Stimulated activated CD4-positive, alpha-beta T cell treated with anti-CD3 and anti-CD28 coated beads, Interleukin-15, amount 100 ng/mL, for 48 hours (primary cell): Measurements from ENCODE around the gene TLE6.
"Not testable (repeated sequence)": the region's sequence is repeated elsewhere in the genome, so short reads cannot be mapped to it uniquely, and the experiment has no call there.

Source experiments
- DNase-seq, 2 donors: peaks; one replicate each; pipeline ENCODE4 v3.0.0-alpha.2; 2020; ENCODE audit warnings: low read depth in 2 of 2

Gene TLE6

DNA sequence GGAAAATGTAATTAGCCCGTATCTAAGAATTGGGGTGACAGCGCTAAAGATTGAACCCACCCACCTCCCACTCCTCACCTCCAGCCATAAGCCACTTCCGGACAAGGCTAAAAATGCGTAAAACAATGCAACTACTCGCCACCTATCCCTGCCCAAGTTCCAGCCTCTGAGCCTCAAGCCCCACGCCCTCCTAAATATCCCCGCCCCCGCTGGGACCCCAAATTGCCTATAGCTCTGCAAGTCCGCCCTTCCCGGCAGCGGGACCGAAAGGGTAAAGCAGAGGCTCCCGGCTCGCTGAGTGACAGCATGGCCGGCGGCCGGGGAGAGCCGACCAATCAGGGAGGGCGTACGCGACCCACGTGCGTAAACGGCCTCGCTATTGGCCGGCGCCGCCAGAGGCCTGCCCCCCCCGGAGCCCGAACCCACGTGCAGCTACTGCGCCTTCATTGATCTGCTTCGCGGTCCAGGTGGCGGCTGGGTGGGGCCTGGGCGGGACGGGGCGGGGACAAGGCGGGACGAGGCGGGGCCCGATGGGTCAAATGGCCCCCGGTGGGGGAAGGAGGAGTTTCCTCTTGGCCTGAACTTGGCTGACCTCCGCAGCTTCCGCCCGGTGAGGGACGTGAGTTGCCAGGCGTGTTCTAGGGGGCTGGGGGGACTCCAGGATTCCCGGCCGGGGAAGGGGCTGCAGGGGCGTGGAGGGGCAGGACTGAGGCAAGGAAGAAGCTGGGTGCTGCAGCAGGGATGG, at the start of gene TLE6:
Gene TLE6, plus strand, starts transcription at position 564 of the 745 bp plus-strand sequence. CDS start 670 bp downstream, outside the sequence.
- DNase-seq: peak; percentile 93 to 94

DNA sequence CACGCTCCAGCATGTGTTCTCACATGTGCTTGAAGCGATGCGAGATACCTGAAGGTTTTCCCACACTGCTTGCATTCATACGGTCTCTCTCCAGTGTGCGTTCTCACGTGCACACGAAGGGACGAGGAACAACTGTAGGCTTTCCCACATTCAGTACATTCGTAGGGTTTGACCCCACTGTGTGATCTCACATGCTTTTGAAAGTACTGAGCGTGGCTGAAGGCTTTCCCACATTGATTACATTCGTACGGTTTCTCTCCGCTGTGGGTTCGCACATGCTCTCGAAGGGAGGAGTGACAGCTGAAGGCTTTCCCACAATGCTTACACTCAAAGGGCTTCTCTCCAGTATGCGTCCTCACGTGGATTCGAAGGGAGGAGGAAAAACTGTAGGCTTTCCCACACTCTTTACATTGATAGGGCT, 43.9 kb upstream of the TLE6 start:
- DNase-seq: no peak

DNA sequence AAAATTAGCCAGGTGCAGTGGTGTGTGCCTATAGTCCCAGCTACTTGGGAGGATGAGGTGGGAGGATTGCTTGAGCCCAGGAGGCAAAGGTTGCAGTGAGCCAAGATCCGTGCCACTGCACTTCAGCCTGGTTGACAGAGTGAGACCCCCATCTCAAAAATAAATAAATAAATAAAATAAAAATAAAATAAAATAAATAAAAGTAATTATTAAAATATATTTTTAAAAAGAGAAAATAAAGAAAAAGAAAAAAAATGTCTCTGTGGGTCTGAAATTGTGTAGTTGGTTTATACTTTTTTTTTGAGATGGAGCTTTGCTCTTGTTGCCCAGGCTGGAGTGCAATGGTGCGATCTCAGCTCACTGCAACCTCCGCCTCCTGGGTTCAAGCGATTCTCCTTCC, 41.5 kb upstream of the TLE6 start:
- DNase-seq: not testable (repeated sequence)

DNA sequence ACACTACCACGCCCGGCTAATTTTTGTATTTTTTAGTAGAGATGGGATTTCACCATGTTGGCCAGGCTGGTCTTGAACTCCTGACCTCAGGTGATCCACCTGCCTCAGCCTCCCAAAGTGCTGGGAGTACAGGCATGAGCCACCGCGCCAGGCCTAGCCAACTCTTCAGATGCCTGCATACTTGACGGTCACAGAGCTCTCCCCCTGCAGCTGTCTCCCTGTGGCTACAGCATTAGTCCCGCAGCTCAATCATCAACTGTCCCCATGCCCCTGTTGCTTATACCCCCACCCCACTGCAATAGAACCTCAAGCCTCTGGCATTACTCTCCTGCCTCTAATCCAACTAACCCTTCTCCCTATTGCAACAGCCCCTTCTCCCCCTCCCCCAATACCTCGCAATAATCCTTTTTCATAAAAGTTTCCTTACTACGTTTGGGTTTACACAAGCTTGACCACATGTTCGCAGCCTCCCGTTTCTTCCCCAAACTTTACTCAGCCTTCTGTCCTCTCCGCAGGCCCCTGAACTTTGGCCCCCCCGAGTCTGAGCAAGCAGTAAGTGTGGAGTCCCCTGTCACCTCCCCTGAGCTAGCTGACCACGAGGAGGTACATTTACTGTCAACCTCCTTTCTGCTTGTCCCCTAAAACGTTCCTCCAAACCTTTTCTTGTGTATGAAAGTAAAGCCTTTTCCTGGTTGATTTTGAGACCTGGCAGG, 34.3 kb upstream of the TLE6 start:
- DNase-seq: no peak

DNA sequence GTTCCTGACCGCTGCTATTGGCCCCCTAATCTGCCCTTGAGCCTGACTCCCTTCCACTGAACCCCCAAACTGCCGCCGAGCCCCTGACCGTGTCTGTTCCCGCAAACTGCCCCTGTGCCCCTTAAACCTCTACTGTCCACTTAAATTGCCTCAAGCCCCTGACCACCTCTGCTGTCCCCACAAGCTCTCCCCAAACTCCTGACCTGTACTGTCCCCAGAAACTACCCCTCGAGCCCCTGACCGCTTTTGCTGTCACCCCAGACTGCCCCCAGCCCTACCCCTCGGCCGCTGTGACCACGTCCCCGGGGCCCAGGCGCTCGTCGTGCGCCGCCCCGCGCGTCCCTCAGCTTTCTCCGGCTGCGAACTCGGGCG, 33.0 kb upstream of the TLE6 start:
- DNase-seq: no peak

DNA sequence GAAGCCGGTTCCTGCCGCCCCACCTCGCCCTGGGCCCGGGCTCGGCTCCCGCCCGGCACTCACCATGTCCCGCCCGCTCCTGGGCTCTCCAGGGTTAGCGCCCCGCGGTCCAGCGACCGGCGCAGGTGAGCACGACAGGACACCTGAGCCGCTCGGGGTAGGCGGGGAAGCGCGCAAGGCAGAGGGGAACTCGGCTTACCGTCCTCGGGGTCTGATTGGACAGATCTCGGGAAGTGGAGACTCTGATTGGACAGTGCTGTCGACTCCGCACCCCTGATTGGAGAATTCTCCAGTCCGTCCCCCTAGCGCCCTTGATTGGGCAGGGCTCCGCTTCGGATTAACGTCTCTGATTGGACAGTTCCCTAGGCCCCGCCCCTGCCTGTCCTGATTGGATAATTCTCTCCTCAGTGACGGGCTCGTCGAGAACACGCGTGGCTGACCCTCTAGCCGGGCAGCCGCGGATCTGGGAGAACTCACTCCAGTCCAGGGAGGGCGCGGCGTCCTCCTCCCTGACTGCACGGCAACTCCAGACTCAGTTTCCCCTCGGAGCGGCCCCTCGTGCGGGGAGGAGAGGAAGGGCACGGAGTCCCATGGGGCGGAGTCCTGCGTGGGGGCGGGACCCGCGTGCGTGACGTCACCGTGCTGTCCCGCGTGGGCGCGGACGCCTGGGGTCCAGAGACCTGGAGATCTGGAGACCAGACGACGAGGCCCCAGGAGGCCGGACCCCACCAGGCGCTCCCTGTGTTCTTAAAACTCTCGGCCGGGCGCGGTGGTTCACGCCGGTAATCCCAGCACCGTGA, 32.4 kb upstream of the TLE6 start, which contains the start of gene ZNF77:
Gene ZNF77, minus strand, starts transcription at position 197 of the 800 bp plus-strand sequence. Its CDS starts 131 bp downstream, at position 66.
- DNase-seq: peak; percentile 99

DNA sequence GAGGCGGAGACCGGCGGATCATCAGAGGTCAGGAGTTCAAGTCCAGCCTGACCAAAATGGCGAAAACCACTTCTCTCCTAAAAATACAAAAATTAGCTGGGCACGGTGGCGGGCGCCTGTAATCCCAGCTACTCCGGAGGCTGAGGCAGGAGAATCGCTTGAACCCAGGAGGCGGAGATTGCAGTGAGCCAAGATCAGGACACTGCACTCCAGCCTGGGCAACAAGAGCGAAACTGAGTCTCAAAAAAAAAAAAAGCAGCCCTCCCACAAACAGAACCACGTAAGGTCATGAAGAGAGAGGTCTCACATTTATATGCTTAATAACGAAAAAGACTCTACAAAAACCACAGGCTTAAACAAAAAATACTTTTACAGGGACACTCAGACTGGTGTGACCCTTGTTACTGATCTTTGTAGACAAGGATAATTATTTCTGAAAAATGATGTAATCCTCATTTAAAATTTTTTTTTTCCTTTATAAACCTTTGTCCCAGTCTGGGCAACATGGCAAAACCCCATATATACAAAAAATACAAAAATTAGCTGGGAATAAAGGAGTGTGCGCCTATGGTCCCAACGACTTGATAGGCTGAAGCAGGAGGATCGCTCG, 31.7 kb upstream of the TLE6 start:
- DNase-seq: no peak

DNA sequence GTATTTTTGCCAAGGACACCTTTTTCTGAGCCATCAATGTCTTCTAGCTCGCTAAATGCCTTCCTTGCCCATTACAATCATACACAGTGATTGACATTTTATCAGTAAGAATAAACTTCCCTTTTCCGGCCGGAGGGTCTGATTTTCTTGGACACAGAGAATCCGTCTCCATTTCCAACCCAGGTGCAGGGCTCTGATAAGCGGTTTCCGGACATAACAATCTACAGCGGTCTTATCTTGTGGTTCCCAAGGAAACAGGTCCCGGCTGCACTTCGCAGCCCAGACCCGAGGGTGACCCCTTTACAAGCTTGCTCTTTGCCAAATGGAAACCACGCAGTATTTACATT, 27.5 kb upstream of the TLE6 start:
- no peak for DNase-seq

DNA sequence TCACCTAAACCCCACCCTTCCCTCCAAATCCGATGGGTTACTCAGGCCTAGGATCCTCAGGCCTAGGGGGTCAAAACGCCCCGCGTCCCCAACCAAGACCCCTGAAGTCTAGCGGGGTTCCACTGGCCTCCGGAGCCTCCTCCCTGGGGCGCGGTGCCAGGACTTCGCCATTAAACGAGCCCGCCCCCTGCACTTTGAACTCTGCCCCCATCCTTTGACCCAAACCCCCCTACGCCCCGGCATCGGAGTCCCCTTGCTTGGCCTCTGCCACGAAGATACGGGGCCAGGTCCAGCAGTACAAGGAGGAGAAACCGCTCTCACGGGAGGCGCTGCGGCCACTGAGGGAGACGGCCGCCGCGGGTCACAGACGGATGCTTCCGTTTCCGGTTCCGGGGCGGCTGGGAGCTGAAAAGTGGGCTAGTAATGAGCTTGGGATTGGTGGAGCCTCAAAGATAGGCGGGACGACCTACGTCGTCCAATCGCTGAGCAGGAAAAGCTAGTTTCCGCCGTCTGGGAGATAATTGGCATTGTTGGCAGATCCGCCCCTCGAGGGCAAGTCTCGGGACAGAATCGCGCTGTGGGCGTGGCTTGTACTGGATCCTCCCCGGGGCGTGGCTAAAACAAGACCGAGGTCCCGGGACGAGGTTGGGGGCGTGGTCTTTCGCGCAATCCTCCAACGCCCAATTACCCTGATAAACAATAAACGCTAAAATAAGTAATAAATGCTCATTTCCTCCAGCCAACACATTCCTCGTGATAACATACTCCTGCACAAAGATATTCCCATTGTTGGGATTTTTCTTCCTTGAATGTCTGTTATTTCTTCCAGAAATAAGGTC, 26.9 kb upstream of the TLE6 start:
- peak; percentile 100 for DNase-seq

DNA sequence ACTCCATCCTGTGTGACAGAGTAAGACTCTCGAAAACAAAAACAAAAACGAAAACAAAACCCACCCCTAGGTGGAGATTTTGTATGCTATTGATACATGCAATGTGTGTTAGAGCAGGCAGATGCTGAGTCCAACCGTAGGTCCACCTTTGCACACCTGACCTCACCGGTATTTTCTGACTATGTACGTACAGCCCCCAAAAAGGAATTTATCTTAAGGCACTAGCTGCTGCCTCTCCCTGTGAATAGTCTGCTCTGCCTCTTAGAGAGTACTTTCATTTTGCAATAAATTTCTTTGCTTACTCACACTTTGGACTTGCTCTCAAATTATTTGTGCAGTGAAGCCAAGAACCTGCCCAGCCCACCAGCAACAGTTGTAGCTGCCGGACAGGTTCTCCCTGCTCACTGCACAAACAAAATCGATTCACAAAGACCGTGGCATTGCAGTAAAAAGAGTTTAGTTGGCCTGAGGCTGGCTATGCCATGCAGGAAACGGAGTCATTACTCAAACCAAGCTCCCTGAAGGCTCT, 24.3 kb upstream of the TLE6 start:
- no peak for DNase-seq

DNA sequence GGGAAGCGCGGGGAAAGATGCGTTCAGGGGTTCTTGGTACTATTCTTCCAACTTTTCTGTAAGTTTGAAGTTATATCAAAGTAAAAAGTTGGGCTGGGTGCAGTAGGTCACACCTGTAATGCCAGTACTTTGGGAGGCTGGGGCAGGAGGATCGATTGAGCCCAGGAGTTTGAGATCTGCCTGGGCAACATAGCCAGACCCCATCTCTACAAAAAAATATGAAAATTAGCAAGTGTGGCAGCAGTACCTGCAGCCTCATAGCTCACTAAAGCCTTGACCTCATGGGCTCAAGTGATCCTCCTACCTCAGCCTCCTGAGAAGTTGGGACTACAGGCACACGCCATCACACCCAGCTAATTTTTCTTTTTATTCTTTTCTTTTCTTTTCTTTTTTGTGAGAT, 20.2 kb upstream of the TLE6 start:
- DNase-seq: no peak

DNA sequence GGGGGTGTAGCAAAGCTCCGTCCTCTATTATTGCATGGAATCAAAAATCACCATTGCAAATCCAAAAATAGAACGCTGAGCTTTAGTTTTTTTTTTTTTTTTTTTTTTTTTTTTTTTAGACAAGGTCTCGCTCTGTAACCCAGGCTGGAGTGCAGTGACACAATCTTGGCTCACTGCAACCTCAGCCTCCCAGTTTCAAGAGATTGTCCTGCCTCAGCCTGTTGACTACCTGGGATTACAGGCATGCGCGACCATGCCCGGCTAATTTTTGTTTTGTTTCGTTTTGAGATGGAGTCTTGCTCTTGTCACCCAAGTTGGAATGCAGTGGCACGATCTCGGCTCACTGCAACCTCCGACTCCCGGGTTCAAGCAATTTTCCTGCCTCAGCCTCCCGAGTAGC, 17.2 kb upstream of the TLE6 start:
- DNase-seq: no peak

DNA sequence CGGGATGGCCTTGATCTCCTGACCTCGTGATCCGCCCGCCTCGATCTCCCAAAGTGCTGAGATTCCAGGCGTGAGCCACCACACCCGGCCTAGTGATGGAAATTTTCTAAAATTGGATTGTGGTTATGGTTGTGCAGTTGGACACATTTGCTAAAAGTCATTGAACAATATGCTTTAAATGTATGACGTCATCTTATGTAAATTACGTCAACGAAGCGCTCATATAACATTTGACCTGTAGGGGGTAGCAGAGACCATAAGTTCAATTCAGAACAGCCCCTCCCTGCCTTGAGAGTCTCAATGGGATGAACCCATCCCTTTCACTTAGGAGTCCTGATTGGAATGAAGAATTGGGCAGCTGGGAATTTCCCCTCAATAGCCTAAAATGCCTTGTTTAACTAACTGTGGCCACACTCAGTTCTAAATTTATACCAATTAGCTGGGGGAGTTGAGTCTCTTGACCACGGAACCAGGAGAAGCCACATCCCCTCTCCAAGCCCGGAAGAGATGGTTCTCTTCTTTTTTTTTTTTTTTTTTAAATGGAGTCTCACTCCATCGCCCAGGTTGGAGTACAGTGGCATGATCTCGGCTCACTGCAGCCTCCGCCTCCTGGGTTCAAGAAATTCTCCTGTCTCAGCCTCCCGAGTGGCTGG, 15.2 kb upstream of the TLE6 start:
- DNase-seq: peak in 1 of 2 donors; percentile 39

DNA sequence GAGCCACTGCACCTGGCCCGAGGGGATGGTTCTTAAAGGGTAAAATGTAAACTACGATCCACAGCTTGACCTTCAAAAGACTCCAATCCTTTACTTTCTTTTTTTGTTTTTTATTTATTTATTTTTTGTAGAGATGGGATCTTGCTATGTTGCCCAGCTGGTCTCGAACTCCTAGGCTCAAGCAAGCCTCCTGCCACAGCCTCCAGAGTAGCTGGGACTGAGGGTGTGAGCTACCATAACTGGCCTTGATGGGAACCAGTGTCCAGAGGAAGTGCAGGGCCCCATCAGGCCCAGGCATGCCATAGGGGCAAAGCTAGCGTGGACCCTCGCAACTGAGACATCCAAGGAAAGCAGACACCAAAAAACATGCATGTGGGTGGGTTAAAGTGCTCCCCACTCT, 14.2 kb upstream of the TLE6 start:
- no peak for DNase-seq

DNA sequence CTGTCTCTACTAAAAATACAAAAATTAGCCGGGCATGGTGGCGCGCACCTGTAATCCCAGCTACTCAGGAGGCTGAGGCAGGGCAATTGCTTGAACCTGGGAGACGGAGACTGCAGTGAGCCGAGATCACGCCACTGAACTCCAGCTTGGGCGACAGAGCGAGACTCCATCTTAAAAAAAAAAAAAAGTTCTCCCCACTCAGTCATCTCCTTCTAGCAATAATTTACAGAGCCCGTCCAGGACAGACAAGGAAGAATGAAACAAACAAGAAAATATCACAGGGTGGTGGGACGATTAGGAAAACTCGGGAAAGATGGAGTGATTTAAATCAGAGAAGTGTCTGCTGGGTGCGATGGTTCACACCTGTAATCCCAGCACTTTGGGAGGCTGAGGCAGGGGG, 13.7 kb upstream of the TLE6 start:
- DNase-seq: not testable (repeated sequence)

DNA sequence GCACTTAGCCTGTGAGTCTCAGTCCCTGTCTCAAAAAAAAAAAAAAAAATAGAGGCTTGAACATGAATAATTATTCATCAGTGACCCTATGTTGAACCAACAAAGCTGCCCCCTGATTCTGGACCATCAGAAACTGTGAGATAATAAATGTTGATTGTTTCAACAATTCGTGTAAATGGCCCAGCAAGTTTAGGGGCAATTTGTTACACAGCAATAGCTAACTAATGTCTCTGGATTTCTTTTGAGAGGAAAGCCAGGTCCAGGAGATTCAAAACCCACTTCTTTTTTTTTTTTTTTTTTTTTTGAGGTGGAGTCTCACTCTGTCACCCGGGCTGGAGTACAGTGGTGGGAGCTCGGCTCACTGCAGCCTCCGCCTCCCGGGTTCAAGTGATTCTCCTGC, 12.5 kb upstream of the TLE6 start:
- DNase-seq: no peak

DNA sequence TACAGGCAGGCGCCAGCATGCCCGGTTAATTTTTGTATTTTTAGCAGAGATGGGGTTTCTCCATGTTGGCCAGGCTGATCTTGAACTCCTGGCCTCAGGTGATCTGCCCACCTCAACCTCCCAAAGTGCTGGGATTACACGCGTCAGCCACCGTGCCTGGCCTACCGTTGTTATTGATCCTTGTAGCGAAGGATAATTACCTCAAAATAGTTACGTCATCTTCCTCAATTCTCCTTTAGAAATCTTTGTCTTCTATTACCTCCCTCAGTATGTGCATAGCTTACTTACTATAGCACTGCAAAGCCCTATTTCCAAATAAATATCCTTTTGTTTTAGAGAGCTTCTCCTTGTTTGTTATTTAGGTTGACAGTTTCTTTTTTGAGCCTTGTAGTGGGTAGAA, 9.4 kb upstream of the TLE6 start:
- DNase-seq: no peak

DNA sequence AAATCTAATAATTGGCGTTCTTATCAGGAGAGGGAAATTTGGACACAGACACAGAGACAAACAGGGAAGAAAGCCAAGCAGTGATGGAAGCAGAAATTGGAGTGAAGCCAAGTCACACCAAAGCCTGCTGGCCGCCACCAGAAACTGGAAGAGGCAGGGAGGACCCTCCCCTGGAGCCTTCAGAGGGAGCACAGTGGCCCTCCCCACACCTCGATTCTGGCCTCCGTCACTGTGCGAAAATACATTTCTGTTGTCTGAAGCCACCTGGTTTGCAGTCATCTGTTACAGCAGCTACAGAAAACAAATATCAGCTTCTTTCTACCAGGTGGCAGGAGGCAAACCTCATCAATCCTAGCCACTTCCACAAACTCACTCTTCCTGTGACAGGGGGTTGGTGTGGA, 8.3 kb upstream of the TLE6 start:
- DNase-seq: no peak

DNA sequence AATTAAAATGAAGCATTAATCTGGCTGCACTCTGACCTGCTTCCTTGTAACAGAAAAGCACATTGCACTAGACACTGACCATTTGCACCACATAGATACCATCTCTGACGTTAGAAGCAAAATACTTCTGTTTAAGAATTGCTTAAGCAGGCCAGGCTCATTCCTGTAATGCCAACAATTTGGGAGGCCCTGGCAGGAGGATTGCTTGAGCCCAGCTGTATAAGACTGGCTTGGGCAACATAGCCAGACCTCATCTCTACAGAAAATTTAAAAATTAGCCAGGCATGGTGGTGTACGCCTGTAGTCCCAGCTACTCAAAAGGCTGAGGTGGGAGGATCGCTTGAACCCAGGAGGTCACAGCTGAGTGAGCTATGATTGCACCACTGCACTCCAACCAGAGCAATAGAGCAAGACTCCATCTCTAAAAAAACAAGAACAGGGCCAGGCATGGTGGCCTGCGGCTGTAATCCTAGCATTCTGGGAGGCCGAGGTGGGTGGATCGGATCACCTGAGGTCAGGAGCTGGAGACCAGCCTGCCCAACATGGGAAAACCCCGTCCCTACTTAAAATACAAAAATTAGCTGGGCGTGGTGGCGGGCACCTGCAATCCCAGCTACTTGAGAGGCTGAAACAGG, 7.0 kb upstream of the TLE6 start:
- DNase-seq: no peak

DNA sequence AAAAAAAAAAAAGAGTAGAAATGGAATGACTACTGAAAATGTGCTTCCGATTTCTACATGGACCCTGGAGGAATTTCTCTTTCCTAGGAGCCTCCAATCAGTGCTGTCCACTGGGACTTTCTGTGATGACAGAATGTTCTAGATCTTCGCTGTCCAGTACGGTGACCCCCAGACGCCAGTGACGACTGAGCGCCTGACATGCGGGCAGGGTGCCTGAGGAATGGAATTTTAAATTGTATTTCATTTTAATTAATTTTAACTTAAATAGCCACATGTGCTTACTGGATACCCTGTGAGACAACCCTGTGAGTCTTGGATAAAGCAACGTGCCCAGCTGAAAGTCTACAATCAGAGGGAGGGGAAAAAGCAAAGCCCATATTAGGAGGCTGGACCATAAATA, 4.1 kb upstream of the TLE6 start:
- DNase-seq: no peak
